Measurements from ENCODE around the gene JAK2.
"Not testable (repeated sequence)": the region's sequence is repeated elsewhere in the genome, so short reads cannot be mapped to it uniquely, and the experiment has no call there.

JAK2 gene

GRCh38 chr9:5072871-5073270, 87.8 kb downstream of the JAK2 start:
- Histone ChIP-seq H3K4me1 (ENCODE audit: control insufficient read depth, insufficient read depth, low read length) (no peaks in the 10 kb centered on the region), H3K9me3 (ENCODE audit: control insufficient read depth, low read length) (no peaks in the 10 kb centered on the region), H3K27me3 (ENCODE audit: control insufficient read depth, insufficient read depth, low read length) (no peaks in the 10 kb centered on the region), H3K9ac (ENCODE audit: low read length) (no peak overlapping the region), H3K36me3 (ENCODE audit: control insufficient read depth, insufficient read depth, low read length) (no peaks in the 10 kb centered on the region), H3K4me3 (ENCODE audit: low read length) (no peak overlapping the region)

- no peaks in the 10 kb centered on the region for H3K4me1 ChIP-seq (ENCODE audit: control insufficient read depth, insufficient read depth, low read length)
- H3K27me3 ChIP-seq (ENCODE audit: control insufficient read depth, insufficient read depth, low read length) = no peaks in the 10 kb centered on the region
- no peak overlapping the region for H3K4me3 ChIP-seq (ENCODE audit: low read length)
- H3K36me3 ChIP-seq (ENCODE audit: control insufficient read depth, insufficient read depth, low read length) = no peaks in the 10 kb centered on the region
- H3K9me3 ChIP-seq (ENCODE audit: control insufficient read depth, low read length) = no peaks in the 10 kb centered on the region
- no peak overlapping the region for H3K9ac ChIP-seq (ENCODE audit: low read length)
Measured at GRCh38 chr9:5073701-5074100, 88.6 kb downstream of the JAK2 start.

- H3K4me3 ChIP-seq (ENCODE audit: low read length) = no peak overlapping the region
- H3K36me3 ChIP-seq (ENCODE audit: control insufficient read depth, insufficient read depth, low read length) = no peaks in the 10 kb centered on the region
- H3K9ac ChIP-seq (ENCODE audit: low read length) = no peak overlapping the region
- H3K27me3 ChIP-seq (ENCODE audit: control insufficient read depth, insufficient read depth, low read length) = no peaks in the 10 kb centered on the region
- no peaks in the 10 kb centered on the region for H3K4me1 ChIP-seq (ENCODE audit: control insufficient read depth, insufficient read depth, low read length)
- H3K9me3 ChIP-seq (ENCODE audit: control insufficient read depth, low read length) = no peaks in the 10 kb centered on the region
Measured at GRCh38 chr9:5085993-5086392, 100.9 kb downstream of the JAK2 start.

GRCh38 chr9:5089737-5090136, 104.7 kb downstream of the JAK2 start:
- no peak overlapping the region for H3K4me3 ChIP-seq (ENCODE audit: low read length)
- no peak overlapping the region for H3K9ac ChIP-seq (ENCODE audit: low read length)
- no peaks in the 10 kb centered on the region for H3K27me3 ChIP-seq (ENCODE audit: control insufficient read depth, insufficient read depth, low read length)
- H3K36me3 ChIP-seq (ENCODE audit: control insufficient read depth, insufficient read depth, low read length) = no peaks in the 10 kb centered on the region
- no peaks in the 10 kb centered on the region for H3K4me1 ChIP-seq (ENCODE audit: control insufficient read depth, insufficient read depth, low read length)
- H3K9me3 ChIP-seq (ENCODE audit: control insufficient read depth, low read length) = no peaks in the 10 kb centered on the region

GRCh38 chr9:5095795-5096194, 110.7 kb downstream of the JAK2 start:
- Histone ChIP-seq H3K9me3 (ENCODE audit: control insufficient read depth, low read length) (no peaks in the 10 kb centered on the region), H3K4me1 (ENCODE audit: control insufficient read depth, insufficient read depth, low read length) (no peaks in the 10 kb centered on the region), H3K27me3 (ENCODE audit: control insufficient read depth, insufficient read depth, low read length) (no peaks in the 10 kb centered on the region), H3K9ac (ENCODE audit: low read length) (no peak overlapping the region), H3K36me3 (ENCODE audit: control insufficient read depth, insufficient read depth, low read length) (no peaks in the 10 kb centered on the region), H3K4me3 (ENCODE audit: low read length) (no peak overlapping the region)

- Histone ChIP-seq H3K36me3 (ENCODE audit: control insufficient read depth, insufficient read depth, low read length) (no peaks in the 10 kb centered on the region), H3K4me3 (ENCODE audit: low read length) (no peak overlapping the region), H3K9me3 (ENCODE audit: control insufficient read depth, low read length) (no peaks in the 10 kb centered on the region), H3K4me1 (ENCODE audit: control insufficient read depth, insufficient read depth, low read length) (no peaks in the 10 kb centered on the region), H3K9ac (ENCODE audit: low read length) (no peak overlapping the region), H3K27me3 (ENCODE audit: control insufficient read depth, insufficient read depth, low read length) (no peaks in the 10 kb centered on the region)
Measured at GRCh38 chr9:5099466-5099865, 114.4 kb downstream of the JAK2 start.

- H3K9ac ChIP-seq (ENCODE audit: low read length); H3K4me1 ChIP-seq (ENCODE audit: control insufficient read depth, insufficient read depth, low read length): not testable (repeated sequence)
Measured at GRCh38 chr9:5101127-5101526, 116.1 kb downstream of the JAK2 start.

GRCh38 chr9:5106517-5106916, 121.4 kb downstream of the JAK2 start:
- H3K36me3 ChIP-seq (ENCODE audit: control insufficient read depth, insufficient read depth, low read length); H3K9ac ChIP-seq (ENCODE audit: low read length); H3K27me3 ChIP-seq (ENCODE audit: control insufficient read depth, insufficient read depth, low read length); H3K9me3 ChIP-seq (ENCODE audit: control insufficient read depth, low read length); H3K4me1 ChIP-seq (ENCODE audit: control insufficient read depth, insufficient read depth, low read length); H3K4me3 ChIP-seq (ENCODE audit: low read length): not testable (repeated sequence)

More at GRCh38 chr9:5101127-5101526, 116.1 kb downstream of the JAK2 start:
- H3K36me3 ChIP-seq (ENCODE audit: control insufficient read depth, insufficient read depth, low read length); H3K27me3 ChIP-seq (ENCODE audit: control insufficient read depth, insufficient read depth, low read length); H3K9me3 ChIP-seq (ENCODE audit: control insufficient read depth, low read length); H3K4me3 ChIP-seq (ENCODE audit: low read length): not testable (repeated sequence)

- Histone ChIP-seq H3K27me3 (ENCODE audit: control insufficient read depth, insufficient read depth, low read length) (no peaks in the 10 kb centered on the region), H3K4me3 (ENCODE audit: low read length) (no peak overlapping the region), H3K4me1 (ENCODE audit: control insufficient read depth, insufficient read depth, low read length) (no peaks in the 10 kb centered on the region), H3K36me3 (ENCODE audit: control insufficient read depth, insufficient read depth, low read length) (peaks cover 12% of the 10 kb centered on the region), H3K9ac (ENCODE audit: low read length) (no peak overlapping the region), H3K9me3 (ENCODE audit: control insufficient read depth, low read length) (no peaks in the 10 kb centered on the region)
Measured at GRCh38 chr9:5110867-5111681, 126.0 kb downstream of the JAK2 start.

GRCh38 chr9:5111696-5112095, 126.6 kb downstream of the JAK2 start:
- H3K9ac ChIP-seq (ENCODE audit: low read length) = no peak overlapping the region
- no peaks in the 10 kb centered on the region for H3K4me1 ChIP-seq (ENCODE audit: control insufficient read depth, insufficient read depth, low read length)
- H3K9me3 ChIP-seq (ENCODE audit: control insufficient read depth, low read length) = no peaks in the 10 kb centered on the region
- H3K36me3 ChIP-seq (ENCODE audit: control insufficient read depth, insufficient read depth, low read length) = peaks cover 12% of the 10 kb centered on the region
- no peak overlapping the region for H3K4me3 ChIP-seq (ENCODE audit: low read length)
- H3K27me3 ChIP-seq (ENCODE audit: control insufficient read depth, insufficient read depth, low read length) = no peaks in the 10 kb centered on the region

- H3K4me1 ChIP-seq (ENCODE audit: control insufficient read depth, insufficient read depth, low read length) = no peaks in the 10 kb centered on the region
- H3K9ac ChIP-seq (ENCODE audit: low read length) = no peak overlapping the region
- H3K36me3 ChIP-seq (ENCODE audit: control insufficient read depth, insufficient read depth, low read length) = peaks cover 12% of the 10 kb centered on the region
- no peaks in the 10 kb centered on the region for H3K9me3 ChIP-seq (ENCODE audit: control insufficient read depth, low read length)
- H3K4me3 ChIP-seq (ENCODE audit: low read length) = no peak overlapping the region
- H3K27me3 ChIP-seq (ENCODE audit: control insufficient read depth, insufficient read depth, low read length) = no peaks in the 10 kb centered on the region
Measured at GRCh38 chr9:5112109-5112592, 127.1 kb downstream of the JAK2 start.

GRCh38 chr9:5112646-5113045, 127.6 kb downstream of the JAK2 start:
- Histone ChIP-seq H3K36me3 (ENCODE audit: control insufficient read depth, insufficient read depth, low read length) (peaks cover 12% of the 10 kb centered on the region), H3K4me3 (ENCODE audit: low read length) (no peak overlapping the region), H3K9ac (ENCODE audit: low read length) (no peak overlapping the region), H3K27me3 (ENCODE audit: control insufficient read depth, insufficient read depth, low read length) (no peaks in the 10 kb centered on the region), H3K9me3 (ENCODE audit: control insufficient read depth, low read length) (no peaks in the 10 kb centered on the region), H3K4me1 (ENCODE audit: control insufficient read depth, insufficient read depth, low read length) (no peaks in the 10 kb centered on the region)

Data from mucosa of stomach (tissue), 1 donor.